GM23338 (cell line): ENCODE results near the gene PSD4.

ENCODE experiments used
- CREB1 ChIP-seq: fragments of 250-450 bp; sonication (Bioruptor Pico); IDR thresholded peaks from 2 replicates; pipeline ENCODE4 v1.5.0; 2020; ENCODE audit warnings: low read depth, mild to moderate bottlenecking, moderate library complexity
- EZH2 ChIP-seq: fragments of 200-600 bp; sonication (generic); IDR thresholded peaks from one replicate; pipeline ENCODE4 v1.8.0; 2017; ENCODE audit warnings: antibody characterized with exemption, mild to moderate bottlenecking, low read depth; ENCODE audit not compliant: unreplicated experiment
- EZH2phosphoT487 ChIP-seq: fragments of 200-600 bp; sonication (generic); IDR thresholded peaks from one replicate; pipeline ENCODE4 v1.8.1; 2018; ENCODE audit warnings: antibody characterized with exemption; ENCODE audit not compliant: unreplicated experiment
- JUNB ChIP-seq: IDR thresholded peaks from one replicate; pipeline ENCODE4 v1.6.1; 2016; ENCODE audit warnings: antibody characterized with exemption; ENCODE audit not compliant: unreplicated experiment
- NANOG ChIP-seq: IDR thresholded peaks from 2 replicates; pipeline ENCODE4 v1.6.1; 2016; ENCODE audit warnings: antibody characterized with exemption, borderline replicate concordance
- POLR2AphosphoS5 ChIP-seq: IDR thresholded peaks from 2 replicates; pipeline ENCODE4 v1.6.1; 2016; ENCODE audit warnings: antibody characterized with exemption, low read depth
- REST ChIP-seq: IDR thresholded peaks from one replicate; pipeline ENCODE4 v1.6.1; 2018; ENCODE audit warnings: antibody characterized with exemption; ENCODE audit not compliant: unreplicated experiment
- ZNF114 ChIP-seq: fragments of 250-450 bp; sonication (Bioruptor Pico); IDR thresholded peaks from 2 replicates; pipeline ENCODE4 v1.5.0; 2020; ENCODE audit warnings: mild to moderate bottlenecking, moderate library complexity
- TF ChIP-seq, protein P1 (sequence below), 2 experiments: fragments of 200-600 bp in 1 of 2; sonication (generic) in 1 of 2; conservative IDR thresholded peaks; 2 replicates each; pipeline versions ENCODE4 v1.5.1 to v1.6.1; 2016 to 2017; ENCODE audit warnings: antibody characterized with exemption in 2 of 2, low read depth in 2 of 2, mild to moderate bottlenecking in 2 of 2, moderate library complexity in 1 of 2

- TF ChIP-seq, protein P1, sequence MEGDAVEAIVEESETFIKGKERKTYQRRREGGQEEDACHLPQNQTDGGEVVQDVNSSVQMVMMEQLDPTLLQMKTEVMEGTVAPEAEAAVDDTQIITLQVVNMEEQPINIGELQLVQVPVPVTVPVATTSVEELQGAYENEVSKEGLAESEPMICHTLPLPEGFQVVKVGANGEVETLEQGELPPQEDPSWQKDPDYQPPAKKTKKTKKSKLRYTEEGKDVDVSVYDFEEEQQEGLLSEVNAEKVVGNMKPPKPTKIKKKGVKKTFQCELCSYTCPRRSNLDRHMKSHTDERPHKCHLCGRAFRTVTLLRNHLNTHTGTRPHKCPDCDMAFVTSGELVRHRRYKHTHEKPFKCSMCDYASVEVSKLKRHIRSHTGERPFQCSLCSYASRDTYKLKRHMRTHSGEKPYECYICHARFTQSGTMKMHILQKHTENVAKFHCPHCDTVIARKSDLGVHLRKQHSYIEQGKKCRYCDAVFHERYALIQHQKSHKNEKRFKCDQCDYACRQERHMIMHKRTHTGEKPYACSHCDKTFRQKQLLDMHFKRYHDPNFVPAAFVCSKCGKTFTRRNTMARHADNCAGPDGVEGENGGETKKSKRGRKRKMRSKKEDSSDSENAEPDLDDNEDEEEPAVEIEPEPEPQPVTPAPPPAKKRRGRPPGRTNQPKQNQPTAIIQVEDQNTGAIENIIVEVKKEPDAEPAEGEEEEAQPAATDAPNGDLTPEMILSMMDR (conservative IDR thresholded peaks at IDR 0.05; ENCODE audit: low read depth in 2 of 2) = no peak
- TF ChIP-seq EZH2phosphoT487 = no peak
- no peak for TF ChIP-seq POLR2AphosphoS5
- TF ChIP-seq REST = no peak
- no peak for TF ChIP-seq NANOG
- TF ChIP-seq EZH2 = no peak
- TF ChIP-seq ZNF114 (CRISPR knock-in tag) = no peak
- no peak for TF ChIP-seq JUNB
- TF ChIP-seq CREB1 = no peak
Observed at GRCh38 chr2:113160962-113161361, 12.8 kb upstream of the PSD4 start.
